Fibroblast of pulmonary artery (primary cell): ENCODE results near the gene CTIF.

Source experiments
- DNase-seq: peaks from one replicate; pipeline ENCODE4 v3.0.0-alpha.2; 2010; ENCODE audit warnings: low read depth
- H3K4me3 ChIP-seq: replicated peaks from 2 replicates; pipeline ENCODE4 v1.5.1; 2011; ENCODE audit warnings: low read depth, mild to moderate bottlenecking, control low read depth, low read length, moderate library complexity
- TF ChIP-seq, protein P1 (sequence below): IDR thresholded peaks from 2 replicates; pipeline ENCODE4 v1.5.1; 2011; ENCODE audit warnings: mild to moderate bottlenecking, control low read depth, low read length, inconsistent platforms; ENCODE audit errors: missing control alignments

Gene CTIF

GRCh38 chr18:48904847-48905394 is 366.1 kb downstream of the CTIF start:
- no peak for DNase-seq
- TF ChIP-seq, protein P1, sequence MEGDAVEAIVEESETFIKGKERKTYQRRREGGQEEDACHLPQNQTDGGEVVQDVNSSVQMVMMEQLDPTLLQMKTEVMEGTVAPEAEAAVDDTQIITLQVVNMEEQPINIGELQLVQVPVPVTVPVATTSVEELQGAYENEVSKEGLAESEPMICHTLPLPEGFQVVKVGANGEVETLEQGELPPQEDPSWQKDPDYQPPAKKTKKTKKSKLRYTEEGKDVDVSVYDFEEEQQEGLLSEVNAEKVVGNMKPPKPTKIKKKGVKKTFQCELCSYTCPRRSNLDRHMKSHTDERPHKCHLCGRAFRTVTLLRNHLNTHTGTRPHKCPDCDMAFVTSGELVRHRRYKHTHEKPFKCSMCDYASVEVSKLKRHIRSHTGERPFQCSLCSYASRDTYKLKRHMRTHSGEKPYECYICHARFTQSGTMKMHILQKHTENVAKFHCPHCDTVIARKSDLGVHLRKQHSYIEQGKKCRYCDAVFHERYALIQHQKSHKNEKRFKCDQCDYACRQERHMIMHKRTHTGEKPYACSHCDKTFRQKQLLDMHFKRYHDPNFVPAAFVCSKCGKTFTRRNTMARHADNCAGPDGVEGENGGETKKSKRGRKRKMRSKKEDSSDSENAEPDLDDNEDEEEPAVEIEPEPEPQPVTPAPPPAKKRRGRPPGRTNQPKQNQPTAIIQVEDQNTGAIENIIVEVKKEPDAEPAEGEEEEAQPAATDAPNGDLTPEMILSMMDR: no peak

DNA sequence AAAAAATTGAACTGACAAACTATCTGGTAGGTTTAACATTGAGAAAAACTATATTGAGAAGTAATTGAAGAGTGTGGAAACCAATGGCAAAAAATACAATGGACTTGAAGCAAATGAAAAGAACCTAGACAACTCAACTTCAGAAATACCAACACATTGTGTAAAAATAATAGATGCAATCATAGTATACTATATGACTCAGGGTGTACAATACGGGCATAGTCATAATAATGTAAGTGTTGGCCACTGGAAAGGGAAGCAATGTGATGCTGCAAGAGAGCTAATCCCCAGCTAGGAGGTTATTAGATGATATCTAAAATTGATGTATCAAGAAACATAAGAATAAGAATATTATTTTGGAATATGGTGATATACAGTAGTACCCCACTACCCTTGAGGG is 366.7 kb downstream of the CTIF start:
- no peak for DNase-seq
- H3K4me3 ChIP-seq: no peak overlapping the region
- TF ChIP-seq, protein P1: no peak

More at GRCh38 chr18:48904847-48905394, 366.1 kb downstream of the CTIF start:
- no peak overlapping the region for H3K4me3 ChIP-seq

GRCh38 chr18:48908916-48909315 is 370.1 kb downstream of the CTIF start:
- no peak overlapping the region for H3K4me3 ChIP-seq
- TF ChIP-seq, protein P1: no peak
- no peak for DNase-seq

DNA sequence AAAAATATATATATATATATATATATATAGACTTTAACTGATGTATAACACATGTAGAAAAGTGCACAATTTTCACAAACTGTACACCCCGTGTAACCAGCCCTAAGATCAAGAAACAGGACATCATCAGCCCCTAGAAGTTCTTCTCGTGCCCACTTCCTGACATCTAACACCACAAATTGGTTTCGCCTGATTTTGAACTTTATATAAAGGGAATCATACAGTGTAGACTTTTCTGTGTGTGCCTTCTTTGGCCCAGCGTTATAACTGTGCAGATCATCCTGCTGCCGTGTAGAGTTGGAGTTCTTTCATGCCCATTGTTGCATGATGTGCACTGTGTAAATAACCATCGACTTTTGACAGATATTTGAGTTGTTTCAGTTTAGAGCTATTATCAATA is 370.9 kb downstream of the CTIF start:
- no peak for DNase-seq
- TF ChIP-seq, protein P1: no peak
- no peak overlapping the region for H3K4me3 ChIP-seq

DNA sequence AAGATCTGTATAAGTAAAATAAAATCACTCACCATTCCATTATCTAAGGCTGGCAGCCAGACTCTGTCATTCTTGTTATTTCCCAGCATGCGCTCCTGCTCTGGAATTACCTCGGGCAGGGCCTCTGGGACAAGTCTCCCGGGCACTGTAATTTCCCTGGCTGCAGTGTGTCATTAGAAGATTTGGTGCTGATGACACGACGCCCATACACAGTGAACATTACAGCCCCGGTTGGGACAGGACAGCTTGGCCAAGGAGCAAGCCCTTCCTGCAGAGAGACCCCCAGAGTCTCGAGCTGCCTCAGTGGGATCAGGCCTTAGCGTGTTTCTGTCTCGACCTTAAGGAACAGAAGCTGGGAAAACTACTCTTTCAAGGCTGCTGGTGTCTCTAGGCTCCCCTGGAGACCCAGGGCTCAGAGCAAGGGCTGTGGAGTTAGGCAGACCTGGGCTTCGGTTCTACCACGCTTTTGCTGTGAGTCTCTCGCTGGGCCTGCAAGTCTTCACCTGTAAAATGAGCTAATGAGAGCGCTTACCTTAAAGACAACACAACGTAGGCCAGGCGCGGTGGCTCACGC is 372.2 kb downstream of the CTIF start:
- TF ChIP-seq, protein P1: no peak
- H3K4me3 ChIP-seq: no peak overlapping the region
- no peak for DNase-seq
